NCI-H524 (cell line): ENCODE measurements around the gene THEMIS.
"Not testable (repeated sequence)": the region's sequence is repeated elsewhere in the genome, so short reads cannot be mapped to it uniquely, and the experiment has no call there.

ENCODE experiments used
- DNase-seq, 2 experiments: peaks; one replicate each; lab custom pipeline; 2025; lab: John Stamatoyannopoulos, UW

Gene THEMIS

DNA sequence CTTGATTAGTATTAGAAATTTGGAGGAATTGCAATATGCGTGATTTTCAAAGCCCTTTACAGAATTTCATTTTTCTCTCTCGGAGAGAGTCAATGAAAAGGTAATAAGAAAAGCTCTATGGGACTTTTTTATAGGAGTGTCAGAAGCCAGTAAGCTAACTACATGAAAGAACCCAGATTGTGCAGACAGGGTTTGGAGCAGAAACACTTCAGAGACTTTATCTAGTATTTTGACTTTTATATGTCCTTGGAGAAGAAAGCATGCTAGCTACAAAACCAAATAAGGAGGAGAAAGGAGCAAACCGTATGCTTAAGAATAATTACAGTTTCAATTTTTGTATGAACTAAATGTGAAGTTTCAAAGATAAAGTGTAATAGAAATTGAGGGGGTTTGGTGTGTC lies 182.2 kb downstream of the THEMIS start:
- DNase-seq: no peak

GRCh38 chr6:127717384-127717783 lies 183.5 kb downstream of the THEMIS start:
- no peak for DNase-seq

DNA sequence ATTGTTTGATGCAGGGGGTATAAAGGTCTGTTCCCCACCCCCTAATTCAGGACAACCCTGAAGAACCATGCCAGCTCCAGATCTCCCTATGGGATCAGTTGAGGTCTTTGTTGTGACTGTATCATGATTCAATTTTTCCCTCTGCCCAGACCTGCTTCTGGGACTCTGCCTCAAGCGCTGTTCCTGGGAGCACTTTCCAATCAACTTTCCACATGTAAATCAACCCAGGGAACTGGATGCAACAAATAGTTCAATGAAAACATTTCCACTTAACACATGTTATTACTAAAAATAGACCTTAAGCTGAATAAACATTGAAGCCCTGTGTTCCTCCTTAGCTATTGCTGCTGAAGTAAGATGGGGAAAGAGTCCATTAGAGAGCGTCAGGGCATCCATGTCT lies 184.4 kb downstream of the THEMIS start:
- DNase-seq: no peak

- no peak for DNase-seq
Measured at GRCh38 chr6:127710668-127711067, 190.2 kb downstream of the THEMIS start.

GRCh38 chr6:127706216-127706615 lies 194.6 kb downstream of the THEMIS start:
- DNase-seq: no peak

DNA sequence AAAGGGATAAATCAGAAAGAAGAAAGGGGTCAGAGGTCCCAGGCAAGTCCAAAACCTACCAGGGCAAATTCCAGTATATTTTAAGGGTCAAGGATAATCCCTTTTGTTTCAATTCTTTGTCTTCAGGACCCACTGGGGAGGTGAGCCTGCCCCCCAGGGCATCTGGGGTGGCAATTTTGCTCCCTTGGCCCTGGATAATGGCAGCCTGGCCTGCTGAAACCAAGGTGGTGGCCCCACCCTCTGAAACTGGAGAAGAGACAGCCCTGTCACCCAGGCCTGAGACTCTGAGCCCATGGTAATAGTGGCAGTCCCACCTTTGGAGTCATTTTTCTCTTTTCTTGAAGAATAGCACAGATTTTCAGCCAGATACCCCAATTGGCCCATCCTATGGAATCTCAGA lies 205.8 kb downstream of the THEMIS start:
- no peak for DNase-seq

- no peak for DNase-seq
Measured at GRCh38 chr6:127691146-127691545, 209.7 kb downstream of the THEMIS start.

GRCh38 chr6:127690588-127690987 lies 210.3 kb downstream of the THEMIS start:
- no peak for DNase-seq

- peak in 1 of 2 experiments; percentile 59 for DNase-seq
Measured at GRCh38 chr6:127690092-127690491, 210.8 kb downstream of the THEMIS start.

DNA sequence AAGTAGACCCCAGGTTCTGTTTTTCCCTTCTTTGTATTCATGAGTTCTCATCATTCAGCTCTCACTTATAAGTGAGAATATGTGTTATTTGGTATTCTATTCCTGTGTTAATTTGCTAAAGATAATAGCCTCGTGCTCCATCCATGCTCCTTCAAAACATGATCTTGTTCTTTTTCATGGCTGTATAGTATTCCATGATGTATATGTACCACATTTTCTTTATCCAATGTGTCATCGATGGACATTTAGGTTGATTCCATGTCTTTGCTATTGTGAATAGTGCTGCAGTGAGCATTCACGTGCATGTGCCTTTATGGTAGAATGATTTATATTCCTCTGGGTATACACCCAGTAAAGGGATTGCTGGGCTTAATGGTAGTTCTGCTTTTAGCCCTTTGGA lies 213.4 kb downstream of the THEMIS start:
- not testable (repeated sequence) for DNase-seq

- DNase-seq: no peak
Measured at GRCh38 chr6:127686084-127686483, 214.8 kb downstream of the THEMIS start.

- no peak for DNase-seq
Measured at GRCh38 chr6:127684501-127684900, 216.4 kb downstream of the THEMIS start.
